ENCODE data around the gene NOL6. TPM values are rescaled to one million over a fixed set of nuclear protein-coding genes. Genes with fewer than 3 reads are reported as not detected.

The NOL6 gene, protein sequence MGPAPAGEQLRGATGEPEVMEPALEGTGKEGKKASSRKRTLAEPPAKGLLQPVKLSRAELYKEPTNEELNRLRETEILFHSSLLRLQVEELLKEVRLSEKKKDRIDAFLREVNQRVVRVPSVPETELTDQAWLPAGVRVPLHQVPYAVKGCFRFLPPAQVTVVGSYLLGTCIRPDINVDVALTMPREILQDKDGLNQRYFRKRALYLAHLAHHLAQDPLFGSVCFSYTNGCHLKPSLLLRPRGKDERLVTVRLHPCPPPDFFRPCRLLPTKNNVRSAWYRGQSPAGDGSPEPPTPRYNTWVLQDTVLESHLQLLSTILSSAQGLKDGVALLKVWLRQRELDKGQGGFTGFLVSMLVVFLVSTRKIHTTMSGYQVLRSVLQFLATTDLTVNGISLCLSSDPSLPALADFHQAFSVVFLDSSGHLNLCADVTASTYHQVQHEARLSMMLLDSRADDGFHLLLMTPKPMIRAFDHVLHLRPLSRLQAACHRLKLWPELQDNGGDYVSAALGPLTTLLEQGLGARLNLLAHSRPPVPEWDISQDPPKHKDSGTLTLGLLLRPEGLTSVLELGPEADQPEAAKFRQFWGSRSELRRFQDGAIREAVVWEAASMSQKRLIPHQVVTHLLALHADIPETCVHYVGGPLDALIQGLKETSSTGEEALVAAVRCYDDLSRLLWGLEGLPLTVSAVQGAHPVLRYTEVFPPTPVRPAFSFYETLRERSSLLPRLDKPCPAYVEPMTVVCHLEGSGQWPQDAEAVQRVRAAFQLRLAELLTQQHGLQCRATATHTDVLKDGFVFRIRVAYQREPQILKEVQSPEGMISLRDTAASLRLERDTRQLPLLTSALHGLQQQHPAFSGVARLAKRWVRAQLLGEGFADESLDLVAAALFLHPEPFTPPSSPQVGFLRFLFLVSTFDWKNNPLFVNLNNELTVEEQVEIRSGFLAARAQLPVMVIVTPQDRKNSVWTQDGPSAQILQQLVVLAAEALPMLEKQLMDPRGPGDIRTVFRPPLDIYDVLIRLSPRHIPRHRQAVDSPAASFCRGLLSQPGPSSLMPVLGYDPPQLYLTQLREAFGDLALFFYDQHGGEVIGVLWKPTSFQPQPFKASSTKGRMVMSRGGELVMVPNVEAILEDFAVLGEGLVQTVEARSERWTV
- total RNA-seq (2022; extraction: Qiagen RNA extraction), result 55.7 to 69.2 TPM (median 65.0 TPM) in 5 replicates

DNA sequence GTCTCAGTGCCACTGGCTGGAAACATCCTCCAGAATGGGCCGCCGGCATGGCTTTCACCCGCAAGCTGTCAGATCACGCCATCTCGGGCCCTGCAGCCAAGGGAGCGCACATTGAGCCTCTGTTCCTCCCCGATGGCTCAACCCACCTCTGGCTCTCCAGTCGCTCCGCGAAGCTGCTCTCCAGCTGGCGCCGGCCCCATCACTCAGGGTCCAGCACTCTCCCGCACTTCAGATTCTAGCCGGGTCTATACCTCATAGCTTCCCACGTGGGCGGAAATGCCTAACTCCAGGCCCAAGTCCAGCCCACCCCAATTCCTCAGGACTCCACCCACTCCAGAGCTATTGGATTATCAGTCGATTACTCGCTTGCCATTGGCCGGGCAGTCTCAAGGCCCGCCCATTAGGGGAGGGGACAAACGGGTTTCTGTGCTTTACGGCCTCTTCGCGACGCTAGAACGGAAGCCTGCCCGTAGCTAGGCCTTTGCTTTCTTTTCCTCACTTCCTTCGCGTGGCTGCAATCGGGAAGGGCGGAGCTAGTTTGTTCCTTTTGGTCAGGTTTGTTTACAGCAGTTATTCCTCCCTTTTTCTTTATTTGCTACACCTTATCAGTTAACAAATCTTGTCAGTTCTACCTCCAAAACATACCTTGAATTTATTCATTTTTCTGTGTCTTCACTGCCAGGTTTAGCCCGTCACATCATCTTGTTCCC lies at the start of gene NOL6:
TSS of gene NOL6 (minus strand) at position 282 of the 710 bp plus-strand sequence. CDS start at position 200, 82 bp downstream.

DNA sequence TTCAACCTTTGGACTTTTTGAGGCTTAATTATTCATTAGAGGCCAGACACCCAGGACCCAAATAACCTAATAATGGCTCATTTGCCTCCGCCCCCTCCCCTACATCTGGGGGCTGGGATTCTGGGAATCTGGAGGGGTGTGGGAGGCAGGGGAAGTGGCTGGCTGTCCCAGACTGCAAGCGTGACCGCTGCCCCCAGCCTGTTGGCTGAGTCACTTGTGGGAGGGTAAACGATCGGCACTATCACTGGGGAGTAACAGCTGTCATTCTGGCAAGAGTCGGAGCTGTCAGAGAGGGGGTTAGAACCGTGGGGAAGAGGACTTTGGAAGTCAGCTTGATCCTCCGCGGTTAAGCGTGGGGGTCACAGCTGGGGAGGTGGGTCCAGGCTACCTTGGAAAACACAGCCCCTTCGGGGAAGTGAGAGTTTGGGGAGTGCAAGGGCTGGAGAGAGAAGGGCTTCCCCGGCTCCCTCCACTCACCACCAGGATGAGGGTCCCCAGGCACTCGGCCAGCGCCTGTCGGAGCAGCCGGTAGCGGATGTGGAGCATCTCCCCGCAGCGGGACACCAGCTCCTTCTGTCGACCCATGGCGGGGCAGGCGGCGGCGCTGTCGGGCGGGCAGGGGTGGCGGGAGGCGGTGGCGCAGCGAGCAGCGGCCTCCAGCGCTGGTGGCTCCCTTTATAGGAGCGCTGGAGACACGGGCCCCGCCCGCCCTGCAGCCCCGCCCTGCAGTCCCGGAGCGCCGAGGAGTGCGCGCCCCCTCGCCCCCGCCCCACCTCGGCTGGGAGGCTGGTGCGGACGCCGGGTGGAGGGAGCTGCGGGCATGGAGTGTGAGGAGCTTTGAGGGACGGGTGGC lies 26.6 kb downstream of the NOL6 start, which contains the start of gene AQP3:
TSS of gene AQP3 (minus strand) at position 648 of the 853 bp plus-strand sequence. CDS start at position 585, 63 bp downstream.

Other genes starting within 250 kb of the NOL6 start
- 0.28 TPM in 1 of 5 replicates, not detected in the others for gene SPINK4, start 233.8 kb downstream of the NOL6 start, total RNA-seq (2022; extraction: Qiagen RNA extraction)
- gene BAG1, start 209.2 kb downstream of the NOL6 start, total RNA-seq (2022; extraction: Qiagen RNA extraction), result 133 to 147 TPM (median 144 TPM) in 5 replicates
- 71.1 to 94.9 TPM (median 75.7 TPM) in 5 replicates for gene CHMP5, start 208.9 kb downstream of the NOL6 start, total RNA-seq (2022; extraction: Qiagen RNA extraction)
- 27.5 to 30.4 TPM (median 28.9 TPM) in 5 replicates for gene NFX1, start 183.4 kb downstream of the NOL6 start, total RNA-seq (2022; extraction: Qiagen RNA extraction)
- 0.37 to 0.52 TPM (median 0.42 TPM) in 5 replicates for gene AQP7, start 71.4 kb downstream of the NOL6 start, total RNA-seq (2022; extraction: Qiagen RNA extraction)
- gene AQP3, start 26.3 kb downstream of the NOL6 start, total RNA-seq (2022; extraction: Qiagen RNA extraction), result 10.9 to 19.7 TPM (median 17.3 TPM) in 5 replicates
- 4.6 to 10.0 TPM (median 6.7 TPM) in 5 replicates for gene ANKRD18B, start 50.3 kb upstream of the NOL6 start, total RNA-seq (2022; extraction: Qiagen RNA extraction)